Measurements from ENCODE around the gene TAB2.
A peak's percentile ranks its signal among the peaks of the same experiment; 100 is the strongest.
"Not testable (repeated sequence)": the region's sequence is repeated elsewhere in the genome, so short reads cannot be mapped to it uniquely, and the experiment has no call there.

The TAB2 gene

DNA sequence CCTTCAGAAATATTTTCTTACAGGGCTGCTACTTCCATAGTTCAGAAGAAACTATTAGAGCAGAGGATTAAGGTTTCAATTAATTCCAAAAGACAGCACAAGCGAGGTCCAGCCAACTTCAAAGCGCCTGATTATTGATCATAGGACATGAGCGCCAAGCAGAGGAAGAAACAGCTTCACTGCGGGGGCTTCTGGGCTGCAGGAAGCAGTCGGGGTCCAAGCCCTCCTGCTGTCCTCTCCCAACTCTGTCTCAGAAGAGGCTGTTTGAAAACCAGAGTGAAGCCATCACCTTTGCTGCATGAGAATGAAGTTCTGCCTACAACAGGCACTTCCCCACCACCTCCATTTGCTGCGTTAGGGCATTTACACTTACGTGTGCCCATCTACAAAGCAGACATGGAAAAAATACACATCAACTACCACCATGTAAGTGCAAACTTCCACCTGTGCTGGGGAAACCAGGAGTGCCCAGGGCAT is 106.5 kb downstream of the TAB2 start:
- DNase-seq = no peak

DNA sequence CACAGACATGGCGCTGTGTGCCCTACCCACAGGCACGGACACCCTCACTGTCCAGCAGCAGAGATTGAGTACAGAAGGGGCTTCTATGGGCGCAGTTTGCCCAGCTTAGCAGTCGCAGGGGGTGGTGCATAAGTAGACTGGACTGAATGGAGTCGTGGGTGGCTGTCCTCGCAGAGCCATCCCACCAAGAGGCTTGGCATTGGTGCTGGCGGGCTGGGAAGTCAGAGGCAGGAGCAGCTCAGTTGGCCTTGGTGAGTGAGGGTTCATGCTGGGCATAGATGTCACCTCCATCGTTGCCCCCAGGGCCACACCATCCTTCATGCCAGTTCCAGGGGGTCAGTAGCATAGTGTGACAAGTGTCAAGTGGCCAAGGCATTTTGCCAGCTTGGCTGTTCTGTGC is 107.7 kb downstream of the TAB2 start:
- DNase-seq = no peak

GRCh38 chr6:149425754-149426153 is 108.2 kb downstream of the TAB2 start:
- no peak for DNase-seq

DNA sequence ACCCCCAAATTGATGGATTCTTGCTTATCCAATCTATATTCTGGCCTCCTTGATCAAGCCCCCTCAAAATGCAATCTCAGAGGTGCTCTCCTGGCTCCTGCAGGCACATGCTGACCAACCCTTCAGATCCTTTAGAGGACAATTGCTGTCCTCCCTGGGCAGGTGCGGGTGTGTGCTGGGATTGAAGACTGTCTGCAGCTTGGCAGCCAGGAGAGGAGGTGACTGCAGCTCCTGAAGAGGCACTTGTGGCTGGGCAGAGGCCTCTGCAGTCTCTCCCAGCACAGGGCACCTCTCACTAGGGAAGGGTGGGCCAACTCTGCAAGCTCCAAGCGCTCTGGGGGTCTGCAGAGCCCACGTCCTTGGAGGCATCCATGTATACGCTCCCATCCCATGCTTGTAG is 111.1 kb downstream of the TAB2 start:
- no peak for DNase-seq

DNA sequence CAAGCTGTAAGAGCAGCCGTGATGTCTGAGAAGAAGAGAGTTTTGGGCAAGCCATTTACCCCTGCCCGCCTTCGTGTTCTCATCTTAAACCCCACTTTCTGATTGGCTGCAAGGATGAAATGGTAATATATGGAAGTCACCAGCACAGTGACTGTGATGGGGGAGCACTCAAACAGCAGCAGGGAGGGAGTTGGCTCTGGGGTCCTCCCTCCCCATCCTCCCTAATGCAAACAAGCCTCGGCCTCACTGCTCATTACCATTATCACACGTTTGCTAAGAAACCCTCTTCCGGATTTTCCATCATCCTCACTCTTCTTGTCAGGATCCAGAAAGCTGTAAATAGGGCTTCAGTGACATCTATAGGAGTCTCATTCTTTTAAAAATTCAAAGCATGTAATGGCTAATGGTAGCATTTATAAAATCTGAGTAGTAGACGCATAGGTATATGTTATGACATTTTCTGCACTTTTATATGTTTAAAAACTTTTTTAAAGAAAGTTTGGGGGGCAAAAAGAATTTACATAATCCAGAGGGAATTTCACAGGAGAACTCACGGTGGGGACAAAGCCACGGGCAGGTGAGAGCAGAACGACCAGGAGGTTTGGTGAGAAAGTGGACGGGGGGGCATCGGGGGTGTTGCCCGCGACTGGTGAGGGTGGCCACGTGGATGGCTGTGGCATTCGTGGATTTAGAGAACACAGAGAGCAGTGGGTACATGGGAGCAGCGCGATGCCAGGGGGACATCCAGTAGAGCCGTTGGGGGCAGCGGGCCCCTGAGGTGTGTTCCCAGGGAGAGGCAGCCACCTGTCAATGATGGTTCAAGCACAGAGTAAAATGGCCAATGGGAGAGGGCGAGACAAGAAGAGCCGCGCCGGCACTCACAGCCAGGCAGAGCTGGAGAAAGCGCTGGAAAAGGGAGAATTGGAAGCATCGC is 112.2 kb downstream of the TAB2 start:
- no peak for DNase-seq

GRCh38 chr6:149431905-149432775 is 114.6 kb downstream of the TAB2 start:
- peak; percentile 96 for DNase-seq

- no peak for DNase-seq
Observed at GRCh38 chr6:149433405-149433804, 115.9 kb downstream of the TAB2 start.

DNA sequence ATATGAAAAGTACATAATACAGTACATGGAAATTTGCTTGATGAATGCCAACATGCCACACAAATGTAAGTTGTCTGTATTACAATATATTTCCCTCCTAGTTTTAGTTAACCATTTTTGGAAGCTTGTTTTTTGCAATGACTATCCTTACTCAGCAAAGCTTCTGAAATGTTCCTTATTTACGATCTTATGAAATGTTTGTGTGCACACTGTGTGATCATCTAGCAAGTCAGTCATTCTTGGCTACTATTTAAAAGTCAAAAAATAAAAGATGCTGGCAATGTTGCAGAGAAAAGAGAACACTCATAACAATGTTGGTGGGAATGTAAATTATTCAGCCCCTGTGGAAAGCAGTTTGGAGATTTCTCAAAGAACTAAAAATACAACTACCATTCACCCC is 116.4 kb downstream of the TAB2 start:
- no peak for DNase-seq

DNA sequence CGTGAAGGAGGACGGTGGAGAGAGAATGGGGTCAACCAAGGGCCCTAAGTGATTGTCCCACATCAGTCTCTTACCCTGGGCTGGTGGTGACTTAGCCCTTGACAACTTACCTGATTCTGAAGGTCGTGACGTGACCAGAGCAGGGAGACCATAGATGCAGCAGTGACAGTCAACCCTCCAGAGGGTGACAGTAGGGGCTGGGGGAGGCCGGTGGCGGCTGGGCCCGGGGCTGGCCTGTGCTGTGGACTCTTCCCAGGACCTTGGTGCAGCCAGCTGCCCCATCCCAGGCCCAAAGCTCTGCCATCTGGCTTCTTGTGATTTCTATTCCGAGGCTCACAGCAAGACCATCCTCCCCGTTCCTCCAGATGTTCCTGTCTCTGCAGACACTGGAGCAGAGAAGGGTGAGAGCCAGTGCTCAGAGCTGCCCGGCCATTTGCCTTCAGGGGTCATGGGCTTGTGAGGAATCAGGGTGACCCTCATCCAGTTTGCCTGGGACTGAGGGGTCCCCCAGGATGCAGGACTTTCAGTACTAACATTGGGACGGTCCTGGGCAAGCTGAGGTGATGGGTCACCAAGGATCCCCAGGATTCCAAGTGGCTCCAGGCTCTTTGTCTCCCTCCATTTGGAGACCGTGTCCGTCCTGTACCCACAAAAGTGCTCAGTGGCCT is 118.5 kb downstream of the TAB2 start:
- DNase-seq = no peak

DNA sequence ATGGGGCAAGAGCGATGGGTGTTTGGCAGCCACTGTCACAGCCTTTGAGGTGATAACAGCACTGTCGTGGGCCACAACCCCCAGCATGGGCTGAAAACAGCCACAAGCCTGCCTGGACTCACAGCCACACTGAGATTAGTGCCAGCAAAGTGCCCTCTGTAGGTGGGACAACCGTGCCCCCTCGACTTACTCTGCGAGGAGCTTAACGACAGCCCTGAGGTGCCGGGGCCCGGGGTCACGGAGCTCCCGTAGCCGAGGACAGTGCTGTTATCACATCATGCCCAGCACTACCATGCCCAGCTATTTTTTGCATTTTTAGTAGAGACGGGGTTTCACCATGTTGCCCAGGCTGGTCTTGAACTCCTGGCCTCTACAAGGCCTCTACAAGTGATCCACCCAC is 119.1 kb downstream of the TAB2 start:
- no peak for DNase-seq

GRCh38 chr6:149437212-149437611 is 119.7 kb downstream of the TAB2 start:
- no peak for DNase-seq

DNA sequence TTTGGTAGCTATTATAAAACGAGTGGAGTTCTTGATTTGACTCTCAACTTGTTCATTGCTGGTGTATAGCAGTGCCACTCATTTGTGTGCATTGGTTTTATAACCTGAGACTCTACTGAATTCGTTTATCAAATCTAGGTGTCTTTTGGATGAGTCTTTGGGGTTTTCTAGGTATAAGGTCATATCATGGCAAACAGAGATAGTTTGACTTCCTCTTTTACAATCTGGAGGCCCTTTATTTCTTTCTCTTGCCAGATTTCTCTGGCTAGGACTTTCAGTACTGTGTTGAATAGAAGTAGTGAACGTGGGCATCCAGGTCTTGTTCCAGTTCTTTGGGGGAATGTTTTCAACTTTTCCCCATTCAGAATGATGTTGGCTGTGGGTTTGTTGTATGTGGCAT is 121.3 kb downstream of the TAB2 start:
- DNase-seq = no peak

- no peak for DNase-seq
Observed at GRCh38 chr6:149439626-149440025, 122.1 kb downstream of the TAB2 start.

DNA sequence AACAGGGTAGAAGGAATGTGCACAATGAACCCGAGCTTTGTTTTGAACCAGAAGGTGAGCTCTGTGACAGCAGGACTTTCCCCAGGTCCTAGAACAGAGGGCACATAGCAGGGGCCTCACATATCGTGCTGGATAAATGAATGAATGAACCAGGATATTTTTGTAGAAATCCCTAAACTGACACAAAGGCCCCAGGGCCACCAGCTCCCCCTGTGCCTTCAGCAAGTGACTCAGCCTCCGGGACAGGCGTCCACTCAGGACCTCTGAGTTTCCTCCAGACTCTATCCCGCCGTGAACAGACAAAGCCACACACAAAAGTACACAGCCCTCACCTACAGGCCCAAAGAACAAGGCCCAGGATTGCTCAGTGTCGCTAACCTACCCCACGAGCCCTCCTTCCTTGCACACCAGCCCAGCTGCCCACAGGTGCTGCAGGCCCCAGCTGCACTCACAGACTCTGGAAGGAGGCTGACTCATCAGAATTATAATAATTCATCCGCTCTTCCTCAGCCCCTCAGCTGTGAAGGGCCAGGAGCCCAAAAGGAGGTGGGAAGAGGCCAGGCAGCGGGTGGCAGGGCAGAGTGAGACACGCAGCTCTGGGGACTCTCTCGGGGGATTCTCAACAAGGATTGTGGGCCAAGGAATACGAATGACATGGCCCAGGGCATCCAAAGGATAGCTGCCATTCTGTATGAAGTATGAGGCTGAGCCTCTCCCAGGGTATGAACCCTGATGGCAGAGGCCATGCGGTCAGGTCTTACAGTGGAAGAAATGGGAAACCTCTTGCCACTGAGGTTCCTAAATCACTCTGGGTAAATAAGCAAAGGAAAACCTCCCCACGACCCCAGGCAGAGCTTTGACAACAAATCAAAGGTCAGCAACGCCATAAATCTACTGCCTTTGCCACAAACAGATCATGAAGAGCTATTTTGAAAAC is 123.5 kb downstream of the TAB2 start:
- DNase-seq = no peak

GRCh38 chr6:149441740-149442139 is 124.2 kb downstream of the TAB2 start:
- DNase-seq = no peak

- no peak for DNase-seq
Observed at GRCh38 chr6:149443411-149444181, 126.1 kb downstream of the TAB2 start.

DNA sequence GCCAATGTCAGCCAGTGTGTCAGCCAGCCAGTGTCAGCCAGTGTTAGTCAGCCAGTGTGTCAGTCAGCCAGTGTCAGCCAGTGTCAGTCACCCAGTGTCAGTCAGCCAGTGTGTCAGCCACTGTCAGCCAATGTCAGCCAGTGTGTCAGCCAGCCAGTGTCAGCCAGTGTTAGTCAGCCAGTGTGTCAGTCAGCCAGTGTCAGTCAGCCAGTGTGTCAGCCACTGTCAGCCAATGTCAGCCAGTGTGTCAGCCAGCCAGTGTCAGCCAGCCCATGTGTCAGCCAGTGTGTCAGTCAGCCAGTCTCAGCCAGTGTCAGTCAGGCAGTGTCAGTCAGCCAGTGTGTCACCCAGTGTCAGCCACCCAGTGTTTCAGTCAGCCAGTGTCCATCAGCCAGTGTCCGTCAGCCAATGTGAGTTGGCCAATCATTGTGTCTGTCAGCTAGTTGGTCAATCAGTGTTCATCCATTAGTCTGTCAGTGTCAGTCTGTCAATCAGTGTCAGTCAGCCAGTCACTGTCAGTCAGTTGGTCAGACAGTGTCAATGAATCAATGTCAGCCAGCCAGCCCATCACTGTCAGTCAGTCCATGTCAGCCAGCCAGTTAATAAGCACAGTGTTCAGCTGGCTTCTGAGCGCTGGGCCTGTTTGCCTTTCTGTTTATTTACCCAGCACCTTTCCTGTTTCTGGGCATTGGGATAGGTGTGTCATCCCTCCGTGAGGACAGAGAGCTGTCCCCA is 127.0 kb downstream of the TAB2 start:
- DNase-seq = not testable (repeated sequence)

- peak; percentile 52 for DNase-seq
Observed at GRCh38 chr6:149445095-149445466, 127.6 kb downstream of the TAB2 start.

GRCh38 chr6:149445573-149445972 is 128.1 kb downstream of the TAB2 start:
- DNase-seq = no peak

GRCh38 chr6:149446791-149447376 is 129.4 kb downstream of the TAB2 start:
- DNase-seq = no peak
